Fibroblast of skin of back (primary cell): ENCODE results near the gene CAGE1.

Source experiments
- DNase-seq: peaks from one replicate; pipeline ENCODE4 v3.0.0-alpha.2; 2013

Gene CAGE1

GRCh38 chr6:7307533-7307932, 82.0 kb downstream of the CAGE1 start:
- DNase-seq: no peak

- no peak for DNase-seq
Observed at GRCh38 chr6:7304821-7305220, 84.7 kb downstream of the CAGE1 start.

DNA sequence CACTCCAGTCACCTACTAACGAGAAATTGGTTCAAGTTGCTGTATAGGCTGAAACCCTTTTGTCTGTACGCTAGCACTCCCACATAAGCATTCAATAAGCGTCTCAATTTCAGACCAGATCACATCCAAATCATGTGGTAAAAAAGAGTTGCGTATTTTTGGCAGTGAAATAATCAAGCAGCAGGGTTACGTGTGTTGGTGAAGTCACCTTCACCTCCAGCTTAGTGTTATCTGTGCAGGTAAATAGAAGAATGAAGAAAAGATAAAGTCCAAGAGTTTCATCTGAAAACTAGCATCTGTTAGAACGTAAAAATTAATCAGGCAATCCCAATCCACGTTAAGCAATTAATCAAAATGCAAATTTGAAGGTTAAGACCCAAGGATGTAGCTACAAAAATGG, 87.8 kb downstream of the CAGE1 start:
- DNase-seq: no peak

DNA sequence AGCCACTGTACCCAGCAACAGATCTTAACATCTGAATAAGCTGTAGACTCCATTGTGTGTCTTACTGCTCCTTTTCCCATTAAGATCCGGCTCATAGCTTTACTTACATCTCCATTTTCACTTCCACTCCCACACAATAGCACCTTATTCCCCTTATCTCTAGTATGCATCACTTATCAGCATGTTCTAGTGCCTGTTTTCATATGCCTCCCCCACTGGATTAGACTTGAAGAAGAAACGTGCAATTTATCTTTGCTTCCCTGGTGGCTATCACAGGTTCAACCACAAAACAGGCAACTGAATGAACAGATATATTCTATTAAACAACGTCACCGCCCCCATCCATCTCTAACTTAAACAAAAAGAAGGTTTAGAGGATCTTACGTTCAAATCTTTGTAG, 88.6 kb downstream of the CAGE1 start:
- no peak for DNase-seq

DNA sequence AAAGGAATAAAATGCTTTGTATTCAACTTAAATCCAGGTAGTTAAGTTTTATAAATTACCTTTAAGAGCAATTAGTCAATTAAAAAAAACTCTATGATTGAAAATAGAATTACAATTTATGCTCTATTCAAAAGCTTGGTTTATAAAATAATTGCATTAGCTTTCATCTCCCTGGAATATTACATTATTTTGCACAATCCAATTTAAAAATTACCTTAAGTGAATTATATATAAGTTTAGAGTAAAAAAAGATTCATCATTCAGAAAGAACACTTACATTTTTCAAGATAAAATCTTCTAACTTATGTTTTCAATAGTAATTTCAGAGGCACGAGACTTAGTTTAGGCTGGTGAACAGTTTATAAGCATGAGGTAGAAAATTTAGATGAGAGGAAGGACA, 91.4 kb downstream of the CAGE1 start:
- DNase-seq: no peak

DNA sequence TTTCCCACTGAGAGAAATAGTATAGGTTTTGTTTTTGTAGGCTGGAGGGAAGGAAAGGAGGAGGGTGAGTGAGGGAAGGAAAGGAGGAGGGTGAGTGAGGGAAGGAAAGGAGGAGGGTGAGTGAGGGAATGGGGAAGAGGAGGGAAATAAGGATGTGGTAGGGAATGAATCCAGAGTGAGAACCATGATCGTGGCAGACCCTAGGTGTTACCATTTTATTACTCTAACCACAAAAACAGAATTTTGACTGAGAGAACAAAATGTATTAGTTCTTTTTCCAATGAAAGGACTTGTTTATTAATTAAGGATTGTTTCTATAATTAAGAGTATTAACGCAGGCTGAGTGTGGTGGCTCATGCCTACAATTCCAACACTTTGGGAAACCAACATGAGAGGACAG, 92.9 kb downstream of the CAGE1 start:
- DNase-seq: no peak

DNA sequence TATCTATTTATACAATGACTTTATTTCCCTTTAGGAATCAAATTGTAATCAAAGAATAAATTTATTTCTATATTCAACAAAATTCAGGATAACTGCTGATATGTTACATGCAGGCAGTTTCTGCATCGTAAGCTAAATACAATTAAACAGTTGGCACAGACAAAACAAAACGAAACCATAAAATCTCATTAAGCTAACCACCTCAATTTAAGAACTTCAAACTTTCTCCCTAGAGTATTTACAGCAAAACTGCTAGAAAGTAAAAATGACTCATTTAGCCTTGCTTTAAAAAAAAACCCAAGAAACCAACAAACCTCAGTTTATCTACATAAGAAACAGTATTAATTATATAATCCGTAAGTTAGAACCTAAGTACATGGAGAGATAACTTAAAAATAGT, 93.6 kb downstream of the CAGE1 start:
- DNase-seq: no peak

- no peak for DNase-seq
Observed at GRCh38 chr6:7292596-7293255, 96.8 kb downstream of the CAGE1 start.

DNA sequence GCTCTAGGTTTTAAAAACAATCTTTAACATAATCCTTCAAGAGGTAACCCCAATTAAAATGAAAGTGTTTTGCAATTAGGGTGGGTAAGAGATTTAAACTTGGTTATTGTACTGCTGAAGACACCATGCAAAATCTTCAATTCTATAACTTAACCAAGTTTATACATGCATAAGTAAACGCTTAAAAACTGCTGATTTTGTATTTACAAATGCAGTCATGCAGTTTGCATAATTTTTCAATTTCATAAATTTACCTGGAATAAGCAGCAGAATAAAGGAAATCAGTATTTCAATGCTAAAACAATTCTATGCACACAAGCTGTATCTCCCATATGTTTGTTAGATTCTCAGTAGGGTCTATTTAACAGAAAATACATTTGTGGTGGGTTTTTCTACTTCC, 99.5 kb downstream of the CAGE1 start:
- no peak for DNase-seq

- DNase-seq: no peak
Observed at GRCh38 chr6:7285416-7285815, 104.1 kb downstream of the CAGE1 start.

GRCh38 chr6:7283676-7284075, 105.9 kb downstream of the CAGE1 start:
- no peak for DNase-seq

DNA sequence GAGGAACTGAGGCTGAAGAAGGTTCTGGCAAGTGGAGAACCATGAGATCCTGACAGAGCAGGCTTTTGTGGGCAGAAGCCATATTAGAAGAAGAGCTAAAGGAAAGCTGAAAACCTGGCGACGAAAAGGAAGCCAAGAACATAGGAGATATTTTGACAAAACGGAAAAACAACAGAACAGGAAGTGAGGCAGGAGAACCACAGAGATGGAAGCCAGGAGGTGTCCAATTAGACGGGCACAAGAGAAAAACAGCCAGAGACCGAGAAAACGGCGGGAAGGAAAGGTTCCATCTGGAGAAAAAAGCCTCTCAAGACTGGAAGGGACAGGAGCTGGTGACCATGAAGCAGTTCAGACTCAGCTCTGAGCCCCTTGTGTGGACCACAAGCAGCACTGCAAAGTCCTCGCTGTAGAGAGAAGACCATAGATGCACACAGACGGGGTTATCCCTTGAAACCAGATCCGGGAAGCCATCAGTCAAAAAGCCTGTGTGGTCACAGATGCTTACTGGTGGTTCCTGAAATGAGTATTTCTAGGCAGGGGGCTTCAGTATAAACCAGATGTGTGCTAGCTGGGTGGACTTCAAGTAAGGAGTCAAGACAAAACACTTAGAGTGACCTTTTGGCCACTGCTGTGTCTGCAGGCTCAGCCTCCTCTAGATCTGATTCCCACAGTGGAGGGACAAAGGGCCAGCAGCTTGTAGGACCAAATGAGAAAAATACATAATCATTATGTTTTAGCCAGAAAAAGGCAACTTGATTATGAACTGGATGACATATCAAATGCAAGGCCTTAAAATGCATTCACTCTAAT, 107.2 kb downstream of the CAGE1 start:
- no peak for DNase-seq
